Measurements from ENCODE around the gene USP2. TPM values are rescaled to one million over a fixed set of nuclear protein-coding genes. Genes with fewer than 3 reads are reported as not detected.

The USP2 gene
- total and polyA plus RNA-seq, 2 of the 8 experiments (the other 6 are each of a cell fraction or from before 2014, with no cell fraction given), result 2.2 to 6.9 TPM

DNA sequence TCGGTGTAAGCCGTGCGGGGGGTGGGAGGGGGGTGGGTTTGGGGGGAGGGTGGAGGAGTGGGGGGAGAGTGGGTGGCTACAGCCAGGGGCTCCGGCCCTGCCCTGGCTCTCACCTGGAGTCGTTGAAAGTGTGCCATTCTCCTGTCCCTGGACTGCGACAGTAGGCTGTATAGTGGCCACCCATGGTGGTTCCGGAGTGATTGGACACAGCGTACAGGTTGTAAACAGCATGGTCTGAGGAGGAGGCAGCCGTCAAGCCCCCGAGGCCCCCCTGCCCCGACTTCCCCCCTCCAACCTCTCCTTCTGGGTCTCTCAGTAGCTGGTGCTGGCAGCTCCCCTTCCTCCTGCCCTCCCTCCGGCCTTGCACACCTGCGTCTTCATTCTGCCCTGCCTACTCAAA is 24.4 kb downstream of the USP2 start:
- H2AK5ac ChIP-seq (ENCODE audit: low read depth, low read length), result no peak overlapping the region
- no peak overlapping the region for H2BK20ac ChIP-seq (ENCODE audit: low read length)
- no peak overlapping the region for H4K5ac ChIP-seq (ENCODE audit: insufficient read length, low read depth, low read length)
- POLR2A ChIA-PET (ENCODE audit: partially characterized antibody), result interaction anchor here (0.6 to 1.9 kb wide), 5 partner anchors 11 to 82 kb away, joined by 3 to 5 read pairs (median 3); no protein-coding TSS in a partner anchor
- no peak for TF ChIP-seq MAFK (IDR thresholded peaks at IDR 0.05; ENCODE audit: low read depth, low read length)
- no peak for TF ChIP-seq RXRA (IDR thresholded peaks at IDR 0.05; ENCODE audit: insufficient read depth, low read depth, low read length)
- TF ChIP-seq POLR2A (IDR thresholded peaks at IDR 0.05; ENCODE audit: control extremely low read depth in 1 of 2, low read depth in 2 of 2, low read length in 2 of 2), result no peak
- no peak for TF ChIP-seq CHD2 (IDR thresholded peaks at IDR 0.05; ENCODE audit: low read length)
- no peak for TF ChIP-seq EP300 (IDR thresholded peaks at IDR 0.05; ENCODE audit: borderline replicate concordance in 1 of 2, low read depth in 2 of 2, low read length in 2 of 2)
- TF ChIP-seq TBP (IDR thresholded peaks at IDR 0.05; ENCODE audit: low read depth, low read length), result no peak
- TF ChIP-seq CBX5 (IDR thresholded peaks at IDR 0.05; ENCODE audit: low read depth, low read length), result no peak
- TF ChIP-seq GABPA (IDR thresholded peaks at IDR 0.05; ENCODE audit: borderline replicate concordance, insufficient read depth, low read length), result no peak
- TF ChIP-seq SP1 (IDR thresholded peaks at IDR 0.05; ENCODE audit: low read depth, low read length), result no peak
- peaks cover 0 to 5% (median 3%) of the 10 kb centered on the region in 4 experiments; a peak in 4 of 7 replicates for H3K27me3 ChIP-seq (replicated peaks in 1 of 4; ENCODE audit: control insufficient read depth in 3 of 4, extremely low read depth in 1 of 4, insufficient read depth in 3 of 4, low read length in 3 of 4)
- FAIRE-seq, result no peak
- CTCF ChIA-PET (ENCODE audit: partially characterized antibody), result interaction anchor here (0.9 to 10.9 kb wide), 24 partner anchors 8 to 387 kb away, joined by 3 to 474 read pairs (median 6); partner anchors contain the start of genes C1QTNF5, MFRP, THY1 and USP2
- DNase-seq (ENCODE audit: low read depth in 1 of 2, low spot score in 2 of 2), result no peak
- H3K4ac ChIP-seq (replicated peaks; ENCODE audit: insufficient read length, low read depth, low read length), result no peak overlapping the region
- 66% methylated on average over 3 of the region's 13 CpGs; no CpG with 5 or more reads in 1 of the 2 experiments for WGBS, 2 experiments (ENCODE audit: extremely low coverage in 1 of 2, insufficient coverage in 1 of 2, insufficient read length in 1 of 2, insufficient replicate concordance in 2 of 2, low coverage in 1 of 2, low lambda C conversion rate in 2 of 2, missing lambda C conversion rate in 1 of 2)
- no peak overlapping the region for H2AFZ ChIP-seq (ENCODE audit: low read length)
- no peak overlapping the region for H3K23ac ChIP-seq (ENCODE audit: insufficient read length)
- no peak overlapping the region for H3K56ac ChIP-seq (replicated peaks; ENCODE audit: insufficient read length, low read depth, low read length)
- no peak overlapping the region for H3K4me3 ChIP-seq (ENCODE audit: extremely low read depth in 1 of 4, insufficient read depth in 2 of 4, low read depth in 3 of 4, low read length in 4 of 4)
- H3K23me2 ChIP-seq (ENCODE audit: low read depth, low read length), result peaks cover 2% of the 10 kb centered on the region
- H4K8ac ChIP-seq (ENCODE audit: extremely low read depth, insufficient read depth, low read length), result no peak overlapping the region
- peaks cover 10 to 14% (median 12%) of the 10 kb centered on the region in 4 experiments for H3K4me1 ChIP-seq (replicated peaks in 1 of 4; ENCODE audit: control insufficient read depth in 3 of 4, insufficient read depth in 4 of 4, low read length in 3 of 4)
- H3K79me2 ChIP-seq (ENCODE audit: control insufficient read depth in 1 of 2, insufficient read depth in 2 of 2, low read length in 2 of 2), result no peaks in the 10 kb centered on the region
- peaks cover 0 to 6% (median 5%) of the 10 kb centered on the region in 4 experiments; a peak in 3 of 8 replicates for H3K36me3 ChIP-seq (ENCODE audit: control insufficient read depth in 2 of 4, insufficient read depth in 4 of 4, low read length in 3 of 4)
- H3K14ac ChIP-seq (ENCODE audit: insufficient read length), result no peak overlapping the region
- H3K9me3 ChIP-seq (ENCODE audit: insufficient read depth in 2 of 2, low read depth in 1 of 2, low read length in 1 of 2), result no peaks in the 10 kb centered on the region
- H3K18ac ChIP-seq (ENCODE audit: extremely low read depth, low read length), result no peak overlapping the region
- H3K27ac ChIP-seq (ENCODE audit: low read depth, low read length), result no peak overlapping the region
- no peak overlapping the region for H2BK120ac ChIP-seq (replicated peaks; ENCODE audit: low read depth, low read length)
- peak overlapping the region; percentile 30 to 99 for H3K4me2 ChIP-seq (ENCODE audit: insufficient read depth in 1 of 2, low read depth in 2 of 2, low read length in 2 of 2)
- no peak overlapping the region for H2BK15ac ChIP-seq (ENCODE audit: low read length)
- H3K9ac ChIP-seq (replicated peaks in 1 of 4; ENCODE audit: extremely low read depth in 1 of 4, low read depth in 3 of 4, low read length in 3 of 4), result no peak overlapping the region
- H2BK5ac ChIP-seq (ENCODE audit: low read depth, low read length), result no peak overlapping the region
- H4K20me1 ChIP-seq (replicated peaks in 1 of 2; ENCODE audit: control insufficient read depth in 1 of 2, insufficient read depth in 2 of 2, low read length in 2 of 2), result peaks cover under 1 to 9% of the 10 kb centered on the region in 2 experiments
- no peak overlapping the region for H4K91ac ChIP-seq (replicated peaks; ENCODE audit: insufficient read length, low read length)
- H3K79me1 ChIP-seq (ENCODE audit: low read depth, low read length), result no peaks in the 10 kb centered on the region; the same call in 1 of the 2 replicates
- 0 out of 2 replicates have a peak overlapping the region, but pooled peaks have one; percentile 27 for H2BK12ac ChIP-seq (ENCODE audit: low read depth, low read length)
